Measurements from ENCODE around the gene CDKN2D. TPM values are rescaled to one million over a fixed set of nuclear protein-coding genes. Genes with fewer than 3 reads are reported as not detected.
A peak's percentile ranks its signal among the peaks of the same experiment; 100 is the strongest.

CDKN2D gene
- total RNA-seq, 1 donor from 2014 or later: 17.1 TPM

DNA sequence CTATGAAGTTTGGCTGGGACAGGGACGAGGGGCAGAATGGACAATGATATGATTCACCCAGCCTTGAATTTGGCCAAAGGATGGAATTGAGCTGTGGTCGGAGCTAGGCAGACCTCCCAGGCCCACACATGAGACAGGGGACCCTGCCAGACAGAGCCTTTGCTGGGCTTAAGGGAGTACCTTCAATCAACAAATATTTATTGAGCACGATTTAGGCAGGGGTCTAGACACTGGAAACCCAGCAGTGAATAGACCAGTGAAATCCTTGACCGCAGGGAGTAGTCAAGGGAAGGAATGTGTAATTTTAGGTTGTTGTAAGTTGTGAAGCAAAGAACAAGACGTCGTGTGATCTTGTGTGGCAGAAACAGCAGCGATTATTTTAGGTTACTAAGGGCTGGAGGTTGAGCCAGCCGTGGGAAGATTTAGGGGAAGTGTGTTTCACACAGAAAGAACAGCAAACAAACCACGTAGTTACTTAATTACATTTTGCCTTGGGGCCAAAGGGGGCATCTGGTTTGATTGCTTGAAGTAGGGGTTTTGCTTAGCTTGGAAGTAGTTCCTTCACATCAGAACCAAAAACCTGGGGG lies 35.2 kb upstream of the CDKN2D start:
- no peak for DNase-seq (ENCODE audit: low read depth)
- H3K4me3 ChIP-seq (ENCODE audit: low read depth, low read length): no peak overlapping the region
- TF ChIP-seq, protein P1, sequence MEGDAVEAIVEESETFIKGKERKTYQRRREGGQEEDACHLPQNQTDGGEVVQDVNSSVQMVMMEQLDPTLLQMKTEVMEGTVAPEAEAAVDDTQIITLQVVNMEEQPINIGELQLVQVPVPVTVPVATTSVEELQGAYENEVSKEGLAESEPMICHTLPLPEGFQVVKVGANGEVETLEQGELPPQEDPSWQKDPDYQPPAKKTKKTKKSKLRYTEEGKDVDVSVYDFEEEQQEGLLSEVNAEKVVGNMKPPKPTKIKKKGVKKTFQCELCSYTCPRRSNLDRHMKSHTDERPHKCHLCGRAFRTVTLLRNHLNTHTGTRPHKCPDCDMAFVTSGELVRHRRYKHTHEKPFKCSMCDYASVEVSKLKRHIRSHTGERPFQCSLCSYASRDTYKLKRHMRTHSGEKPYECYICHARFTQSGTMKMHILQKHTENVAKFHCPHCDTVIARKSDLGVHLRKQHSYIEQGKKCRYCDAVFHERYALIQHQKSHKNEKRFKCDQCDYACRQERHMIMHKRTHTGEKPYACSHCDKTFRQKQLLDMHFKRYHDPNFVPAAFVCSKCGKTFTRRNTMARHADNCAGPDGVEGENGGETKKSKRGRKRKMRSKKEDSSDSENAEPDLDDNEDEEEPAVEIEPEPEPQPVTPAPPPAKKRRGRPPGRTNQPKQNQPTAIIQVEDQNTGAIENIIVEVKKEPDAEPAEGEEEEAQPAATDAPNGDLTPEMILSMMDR (conservative IDR thresholded peaks at IDR 0.05; ENCODE audit: low read depth, low read length): no peak

DNA sequence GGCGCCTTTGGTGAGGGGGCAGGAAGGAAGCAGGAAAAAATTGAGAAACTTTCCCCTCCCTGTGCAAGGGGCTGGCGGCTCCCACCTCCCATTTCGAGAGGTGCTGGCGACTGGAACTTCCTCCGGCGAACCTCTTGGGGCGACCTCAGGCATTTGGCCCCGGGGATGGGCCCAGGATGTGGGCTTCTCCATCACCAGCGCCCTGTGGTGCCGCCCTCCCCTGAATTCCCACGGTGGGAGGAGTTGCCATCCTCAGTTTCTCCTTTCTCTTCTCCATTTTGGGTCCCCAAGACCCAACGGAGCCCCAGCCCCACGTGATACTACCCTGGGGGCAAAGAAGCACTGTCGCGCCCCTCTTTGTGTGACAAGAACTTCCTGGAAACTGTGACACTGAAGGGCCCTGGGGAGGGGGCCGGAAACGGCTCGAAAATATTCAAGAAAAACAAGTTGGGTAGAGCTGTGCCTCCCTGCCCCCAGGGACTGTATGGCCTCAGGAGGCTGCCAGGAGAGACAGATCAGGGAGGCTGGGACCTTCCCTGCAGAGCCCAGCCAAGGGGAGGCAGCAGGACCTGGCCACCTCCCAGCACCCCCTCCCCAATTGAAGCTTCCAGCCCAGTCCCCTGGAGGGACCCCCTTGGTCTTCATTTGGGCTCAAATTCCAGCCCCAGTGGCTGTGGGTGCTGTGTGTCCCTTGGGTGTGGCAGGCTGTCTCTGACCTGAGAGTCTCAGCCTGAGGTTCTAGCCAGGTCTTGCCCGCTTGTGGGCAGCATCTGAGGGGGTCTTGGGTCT lies 34.5 kb upstream of the CDKN2D start:
- TF ChIP-seq, protein P1 (conservative IDR thresholded peaks at IDR 0.05; ENCODE audit: low read depth, low read length): no peak
- H3K4me3 ChIP-seq (ENCODE audit: low read depth, low read length): peak overlapping the region; percentile 87
- no peak for DNase-seq (ENCODE audit: low read depth)

DNA sequence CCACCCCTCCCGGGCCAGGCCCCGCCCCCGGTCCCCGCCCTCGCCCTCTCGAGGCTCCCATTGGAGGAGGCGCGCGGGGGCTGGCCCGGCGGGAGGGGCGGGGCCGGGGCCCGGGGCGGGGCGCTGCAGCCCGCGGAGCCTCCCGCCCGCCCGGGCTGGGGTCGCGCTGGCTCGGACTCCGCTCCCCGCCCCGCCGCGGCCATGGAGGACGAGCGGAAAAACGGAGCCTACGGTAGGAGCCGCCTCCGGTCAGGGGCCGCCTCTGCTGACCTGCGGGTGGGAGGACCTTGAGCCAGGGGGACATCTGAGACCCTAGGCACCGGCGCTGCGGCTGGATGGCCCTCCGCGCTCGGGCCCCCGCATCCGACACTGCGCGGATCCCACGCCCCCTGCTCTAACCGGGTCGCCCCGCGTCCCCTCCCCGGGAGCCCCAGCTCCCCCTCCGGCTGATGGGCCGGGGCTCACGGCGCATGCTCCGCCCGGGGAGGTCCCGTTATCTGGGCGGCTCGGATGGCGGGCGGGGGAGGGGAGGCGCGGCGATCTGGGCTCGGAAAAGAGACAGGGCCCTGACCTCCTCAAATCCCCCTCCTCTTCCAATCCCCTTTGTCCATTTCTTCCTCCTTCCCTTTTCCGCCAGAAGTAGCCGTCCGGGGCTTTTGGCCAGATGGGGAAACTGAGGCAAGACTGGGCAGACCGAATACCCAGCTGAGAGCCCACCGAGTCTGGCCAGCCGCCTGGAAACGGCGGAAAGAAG lies 33.7 kb upstream of the CDKN2D start:
- DNase-seq (ENCODE audit: low read depth): no peak
- TF ChIP-seq, protein P1 (conservative IDR thresholded peaks at IDR 0.05; ENCODE audit: low read depth, low read length): no peak
- H3K4me3 ChIP-seq (ENCODE audit: low read depth, low read length): peak overlapping the region; percentile 87

- TF ChIP-seq, protein P1 (conservative IDR thresholded peaks at IDR 0.05; ENCODE audit: low read depth, low read length): no peak
- no peak overlapping the region for H3K4me3 ChIP-seq (ENCODE audit: low read depth, low read length)
- no peak for DNase-seq (ENCODE audit: low read depth)
These were observed 33.2 kb upstream of the CDKN2D start for GRCh38 chr19:10601999-10602329.

GRCh38 chr19:10600149-10600548 lies 31.4 kb upstream of the CDKN2D start:
- TF ChIP-seq, protein P1 (conservative IDR thresholded peaks at IDR 0.05; ENCODE audit: low read depth, low read length): no peak
- no peak overlapping the region for H3K4me3 ChIP-seq (ENCODE audit: low read depth, low read length)
- no peak for DNase-seq (ENCODE audit: low read depth)

- no peak for DNase-seq (ENCODE audit: low read depth)
- TF ChIP-seq, protein P1 (conservative IDR thresholded peaks at IDR 0.05; ENCODE audit: low read depth, low read length): no peak
- no peak overlapping the region for H3K4me3 ChIP-seq (ENCODE audit: low read depth, low read length)
These were observed 25.2 kb upstream of the CDKN2D start for GRCh38 chr19:10593820-10594637.

Data from epithelial cell of proximal tubule (primary cell).